AG10803 (cell line): ENCODE measurements around the gene RMND5B.
A peak's percentile ranks its signal among the peaks of the same experiment; 100 is the strongest.
"Not testable (repeated sequence)": the region's sequence is repeated elsewhere in the genome, so short reads cannot be mapped to it uniquely, and the experiment has no call there.

Experiments
- DNase-seq: peaks from one replicate; pipeline ENCODE4 v3.0.0; 2010; ENCODE audit warnings: low read depth
- H3K4me3 ChIP-seq: 2 replicates; pipeline ENCODE4 v1.5.1; 2011; ENCODE audit warnings: mild to moderate bottlenecking, low read length, control low read depth
- TF ChIP-seq, protein P1 (sequence below): conservative IDR thresholded peaks from 2 replicates; pipeline ENCODE4 v1.5.1; 2011; ENCODE audit warnings: mild to moderate bottlenecking, low read length, control low read depth, inconsistent platforms

The RMND5B gene

DNA sequence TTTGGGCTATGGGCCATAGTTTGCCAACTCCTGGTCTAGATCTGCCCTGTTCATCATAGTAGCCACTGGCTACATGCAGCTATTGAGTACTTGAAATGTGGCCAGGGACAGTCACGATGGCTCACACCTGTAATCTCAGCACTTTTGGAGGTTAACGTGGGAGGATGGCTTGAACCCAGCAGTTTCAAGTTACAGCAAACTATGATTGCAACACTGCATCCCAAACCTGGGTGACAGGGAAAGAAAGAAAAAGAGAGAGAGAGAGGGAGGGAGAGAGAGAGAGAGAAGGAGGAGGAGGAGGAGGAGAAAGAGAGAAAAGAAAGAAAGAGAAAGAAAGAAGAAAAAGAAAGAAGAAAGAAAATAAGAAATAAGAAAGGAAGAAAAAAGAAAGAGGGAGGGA lies 61.4 kb downstream of the RMND5B start:
- TF ChIP-seq, protein P1, sequence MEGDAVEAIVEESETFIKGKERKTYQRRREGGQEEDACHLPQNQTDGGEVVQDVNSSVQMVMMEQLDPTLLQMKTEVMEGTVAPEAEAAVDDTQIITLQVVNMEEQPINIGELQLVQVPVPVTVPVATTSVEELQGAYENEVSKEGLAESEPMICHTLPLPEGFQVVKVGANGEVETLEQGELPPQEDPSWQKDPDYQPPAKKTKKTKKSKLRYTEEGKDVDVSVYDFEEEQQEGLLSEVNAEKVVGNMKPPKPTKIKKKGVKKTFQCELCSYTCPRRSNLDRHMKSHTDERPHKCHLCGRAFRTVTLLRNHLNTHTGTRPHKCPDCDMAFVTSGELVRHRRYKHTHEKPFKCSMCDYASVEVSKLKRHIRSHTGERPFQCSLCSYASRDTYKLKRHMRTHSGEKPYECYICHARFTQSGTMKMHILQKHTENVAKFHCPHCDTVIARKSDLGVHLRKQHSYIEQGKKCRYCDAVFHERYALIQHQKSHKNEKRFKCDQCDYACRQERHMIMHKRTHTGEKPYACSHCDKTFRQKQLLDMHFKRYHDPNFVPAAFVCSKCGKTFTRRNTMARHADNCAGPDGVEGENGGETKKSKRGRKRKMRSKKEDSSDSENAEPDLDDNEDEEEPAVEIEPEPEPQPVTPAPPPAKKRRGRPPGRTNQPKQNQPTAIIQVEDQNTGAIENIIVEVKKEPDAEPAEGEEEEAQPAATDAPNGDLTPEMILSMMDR: no peak
- no peak overlapping the region for H3K4me3 ChIP-seq
- no peak for DNase-seq

DNA sequence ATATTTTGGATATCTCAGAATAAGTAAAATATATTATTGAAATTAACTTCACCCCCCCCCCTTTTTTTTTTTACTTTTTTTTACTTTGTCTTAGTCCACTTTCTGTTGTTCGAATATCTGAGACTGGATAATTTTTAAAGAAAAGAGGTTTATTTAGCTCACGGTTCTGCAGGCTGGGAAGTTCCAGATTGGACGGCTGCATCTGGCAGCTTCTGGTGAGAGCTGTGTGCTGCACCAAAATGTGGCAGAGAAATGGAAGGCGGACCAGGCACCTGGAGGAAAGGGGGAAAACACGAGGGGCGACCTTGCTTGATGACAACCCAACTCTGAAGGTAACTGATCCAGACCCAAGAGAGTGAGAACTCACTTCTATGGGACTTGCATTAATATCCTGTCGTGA lies 62.0 kb downstream of the RMND5B start:
- no peak for DNase-seq
- TF ChIP-seq, protein P1: no peak
- H3K4me3 ChIP-seq: no peak overlapping the region

DNA sequence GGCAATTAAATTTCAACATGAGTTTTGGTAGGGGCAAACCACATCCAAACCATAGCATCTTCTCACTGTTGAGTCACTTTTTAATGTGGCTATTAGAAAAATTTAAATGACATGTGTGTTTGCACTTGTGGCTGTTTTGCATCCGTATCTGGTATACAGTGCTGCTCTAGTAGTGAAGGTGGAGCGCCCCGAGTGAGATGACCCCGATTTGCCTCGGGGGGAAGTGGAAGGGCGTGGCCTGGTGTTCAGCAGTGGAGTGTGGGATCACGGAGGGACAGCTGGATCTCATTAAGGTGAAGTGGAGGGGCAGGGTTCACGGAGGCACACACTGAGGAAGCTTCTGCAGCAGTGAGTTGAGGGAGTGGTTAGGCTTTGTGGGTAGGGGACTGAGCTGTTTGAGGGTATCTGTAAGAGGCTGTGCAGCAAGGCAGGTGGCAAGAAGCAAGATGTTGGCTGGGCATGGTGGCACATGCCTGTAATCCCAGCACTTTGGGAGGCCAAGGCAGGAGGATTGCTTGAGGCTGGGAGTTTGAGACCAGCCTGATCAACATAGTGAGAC lies 62.5 kb downstream of the RMND5B start:
- H3K4me3 ChIP-seq: no peak overlapping the region
- TF ChIP-seq, protein P1: no peak
- no peak for DNase-seq

DNA sequence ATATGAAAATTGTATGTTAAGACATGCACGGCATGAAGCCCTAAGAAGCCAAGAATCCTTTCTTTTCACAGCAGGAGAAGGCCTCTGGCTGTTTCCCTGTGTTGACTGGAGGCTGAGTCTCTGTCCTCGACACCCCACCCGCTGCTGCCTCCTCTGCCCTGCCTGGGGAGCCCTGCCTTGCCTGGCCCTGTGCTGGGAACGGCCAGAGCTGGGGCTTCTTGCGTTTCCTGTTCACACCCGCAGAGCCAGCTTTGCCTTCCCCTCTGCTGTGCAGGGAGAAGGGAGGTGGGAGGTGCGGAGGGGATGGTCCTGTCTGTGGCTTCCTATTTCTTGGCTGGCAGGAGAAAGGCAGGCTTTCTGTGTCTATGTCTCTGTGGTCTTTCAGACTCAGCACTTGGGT lies 63.2 kb downstream of the RMND5B start:
- no peak overlapping the region for H3K4me3 ChIP-seq
- TF ChIP-seq, protein P1: no peak
- DNase-seq: no peak

DNA sequence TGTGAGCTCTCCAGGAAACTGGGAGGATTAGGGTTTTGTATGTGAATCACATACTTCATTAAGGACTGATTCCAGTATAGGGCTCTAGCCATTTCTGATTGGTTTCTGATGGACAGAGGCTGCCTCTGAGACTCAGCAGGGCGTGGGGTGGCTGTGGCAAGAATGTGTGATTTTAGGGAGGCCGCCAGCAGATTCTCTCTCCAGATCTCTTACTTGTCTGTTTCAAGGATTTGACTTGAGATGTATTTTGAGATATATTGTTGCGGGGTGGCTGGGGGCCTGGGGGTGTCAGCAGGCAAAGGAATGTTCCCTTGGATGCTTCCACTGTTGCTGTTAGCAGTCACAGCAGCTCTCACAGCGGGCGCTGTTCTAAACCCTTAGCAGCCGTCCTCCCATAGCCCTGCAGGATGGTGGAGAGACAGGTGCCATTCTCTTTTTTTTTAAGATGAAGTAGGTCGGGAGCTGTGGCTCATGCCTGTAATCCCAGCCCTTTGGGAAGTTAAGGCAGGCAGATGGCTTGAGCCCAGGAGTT lies 65.5 kb downstream of the RMND5B start:
- TF ChIP-seq, protein P1: no peak
- DNase-seq: no peak
- H3K4me3 ChIP-seq: no peak overlapping the region

DNA sequence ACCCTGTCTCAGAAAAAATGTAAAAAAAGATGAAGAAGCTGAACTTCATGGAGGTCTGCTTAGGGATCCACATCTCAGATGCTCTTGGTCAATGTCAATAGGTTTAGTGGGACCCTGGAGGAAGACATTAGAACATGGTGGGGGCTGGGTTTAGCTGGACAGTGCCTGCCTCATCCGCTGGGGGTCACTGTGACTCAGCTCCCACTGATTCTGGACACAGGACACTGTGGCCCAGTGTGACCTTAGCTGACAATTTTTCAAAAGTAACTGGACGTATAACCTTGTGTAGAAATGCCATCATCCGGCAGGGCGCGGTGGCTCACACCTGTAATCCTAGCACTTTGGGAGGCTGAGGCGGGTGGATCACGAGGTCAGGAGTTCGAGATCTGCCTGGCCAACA lies 66.2 kb downstream of the RMND5B start:
- TF ChIP-seq, protein P1: peak; percentile 21
- no peak for DNase-seq
- H3K4me3 ChIP-seq: no peak overlapping the region

DNA sequence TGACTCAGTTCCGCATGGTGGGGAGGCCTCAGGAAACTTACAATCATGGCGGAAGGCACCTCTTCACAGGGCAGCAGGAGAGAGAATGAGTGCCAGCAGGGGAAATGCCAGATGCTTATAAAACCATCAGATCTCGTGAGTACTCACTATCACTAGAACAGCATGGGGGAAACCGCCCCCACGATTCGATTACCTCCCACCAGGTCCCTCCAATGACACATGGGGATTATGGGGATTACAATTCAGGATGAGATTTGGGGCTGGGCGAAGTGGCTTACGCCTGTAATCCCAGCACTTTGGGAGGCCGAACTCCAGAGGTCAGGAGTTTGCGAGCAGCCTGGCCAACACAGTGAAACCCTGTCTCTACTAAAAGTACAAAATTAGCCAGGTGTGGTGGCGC lies 67.3 kb downstream of the RMND5B start:
- not testable (repeated sequence) for H3K4me3 ChIP-seq, DNase-seq

DNA sequence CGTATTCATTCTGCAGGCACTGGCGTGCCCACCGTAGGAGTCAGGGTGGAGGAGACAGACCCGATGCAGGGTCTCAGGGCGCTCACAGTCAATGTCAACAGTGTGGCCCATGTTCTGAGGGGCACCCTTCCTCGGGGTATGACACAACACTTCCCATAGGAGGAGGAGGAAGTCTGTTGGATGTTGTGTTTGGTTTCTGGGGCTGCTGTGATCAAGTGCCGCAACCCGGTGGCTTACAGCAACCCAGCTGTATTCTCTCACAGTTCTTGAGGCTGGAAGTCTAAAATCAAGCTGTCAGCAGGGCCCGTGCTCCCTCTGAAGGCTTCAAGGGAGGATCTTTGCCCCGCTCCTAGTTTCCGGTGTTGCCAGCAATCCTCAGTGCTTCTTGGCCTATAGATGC lies 67.9 kb downstream of the RMND5B start:
- DNase-seq: no peak
- TF ChIP-seq, protein P1: no peak
- no peak overlapping the region for H3K4me3 ChIP-seq
